ENCODE data around the gene CFB.

The CFB gene

GRCh38 chr6:31949926-31950548, 4.1 kb downstream of the CFB start:
- no peak for DNase-seq

GRCh38 chr6:31952140-31952805, 6.4 kb downstream of the CFB start:
- DNase-seq = no peak

GRCh38 chr6:31952890-31953289, 7.0 kb downstream of the CFB start:
- DNase-seq = no peak

- DNase-seq = no peak
Measured at GRCh38 chr6:31954511-31954910, 8.6 kb downstream of the CFB start.

GRCh38 chr6:31956796-31957195, 10.9 kb downstream of the CFB start:
- no peak for DNase-seq

- no peak for DNase-seq
Measured at GRCh38 chr6:31958412-31958740, 12.5 kb downstream of the CFB start.

GRCh38 chr6:31958741-31959739, 13.1 kb downstream of the CFB start, which contains the start of the genes NELFE and SKIC2:
NELFE (minus strand) TSS chr6:31958971; CDS start chr6:31958446, 525 bp downstream.
SKIC2 (plus strand) TSS chr6:31959175; CDS start chr6:31959193, 18 bp downstream.
- DNase-seq = peak; percentile 90

GRCh38 chr6:31961616-31962015, 15.7 kb downstream of the CFB start:
- no peak for DNase-seq

GRCh38 chr6:31963921-31964320, 18.0 kb downstream of the CFB start:
- DNase-seq = no peak

GRCh38 chr6:31965700-31966099, 19.8 kb downstream of the CFB start:
- no peak for DNase-seq

GRCh38 chr6:31966506-31966905, 20.6 kb downstream of the CFB start:
- no peak for DNase-seq

GRCh38 chr6:31966997-31967925, 21.4 kb downstream of the CFB start:
- no peak for DNase-seq

GRCh38 chr6:31967926-31968320, 22.0 kb downstream of the CFB start:
- no peak for DNase-seq

GRCh38 chr6:31968326-31968725, 22.4 kb downstream of the CFB start:
- DNase-seq = no peak

GRCh38 chr6:31968791-31969711, 23.2 kb downstream of the CFB start:
- no peak for DNase-seq

GRCh38 chr6:31969712-31970603, 24.1 kb downstream of the CFB start:
- no peak for DNase-seq

GRCh38 chr6:31970604-31971271, 24.8 kb downstream of the CFB start:
- DNase-seq = no peak

GRCh38 chr6:31971279-31971992, 25.5 kb downstream of the CFB start:
- DNase-seq = no peak
